HPDE6-E6E7 (cell line): Measurements from ENCODE around the gene AKAP12.

Source experiments
- DNase-seq: peaks from one replicate; pipeline ENCODE4 v3.0.0; 2011; ENCODE audit warnings: missing footprints; ENCODE audit errors: extremely low spot score

Gene AKAP12

DNA sequence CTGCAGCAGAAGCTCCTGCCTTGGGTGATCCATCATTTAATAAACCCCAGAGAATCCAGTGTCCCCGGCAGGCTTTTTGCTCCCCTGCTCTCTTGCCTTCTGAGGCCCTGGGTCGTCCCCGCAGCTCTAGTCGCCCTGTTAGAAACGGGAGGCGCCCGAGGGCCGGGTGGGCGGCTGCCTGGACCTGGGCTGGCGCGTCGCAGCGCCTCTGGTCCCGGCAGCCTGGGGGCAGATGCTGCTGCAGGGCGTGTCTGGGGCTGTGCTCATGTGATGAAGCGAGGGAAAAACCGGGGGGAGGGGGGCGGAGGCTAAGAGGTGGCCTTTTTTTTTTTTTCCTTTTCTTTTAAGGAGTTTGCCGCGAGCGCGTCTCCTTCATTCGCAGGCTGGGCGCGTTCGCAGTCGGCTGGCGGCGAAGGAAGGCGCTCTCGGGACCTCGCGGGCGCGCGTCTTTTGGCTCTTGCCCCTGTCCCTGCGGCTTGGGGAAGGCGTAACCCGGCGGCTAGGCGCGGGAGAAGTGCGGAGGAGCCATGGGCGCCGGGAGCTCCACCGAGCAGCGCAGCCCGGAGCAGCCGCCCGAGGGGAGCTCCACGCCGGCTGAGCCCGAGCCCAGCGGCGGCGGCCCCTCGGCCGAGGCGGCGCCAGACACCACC lies 394 bp downstream of the AKAP12 start:
- peak; percentile 14 for DNase-seq

DNA sequence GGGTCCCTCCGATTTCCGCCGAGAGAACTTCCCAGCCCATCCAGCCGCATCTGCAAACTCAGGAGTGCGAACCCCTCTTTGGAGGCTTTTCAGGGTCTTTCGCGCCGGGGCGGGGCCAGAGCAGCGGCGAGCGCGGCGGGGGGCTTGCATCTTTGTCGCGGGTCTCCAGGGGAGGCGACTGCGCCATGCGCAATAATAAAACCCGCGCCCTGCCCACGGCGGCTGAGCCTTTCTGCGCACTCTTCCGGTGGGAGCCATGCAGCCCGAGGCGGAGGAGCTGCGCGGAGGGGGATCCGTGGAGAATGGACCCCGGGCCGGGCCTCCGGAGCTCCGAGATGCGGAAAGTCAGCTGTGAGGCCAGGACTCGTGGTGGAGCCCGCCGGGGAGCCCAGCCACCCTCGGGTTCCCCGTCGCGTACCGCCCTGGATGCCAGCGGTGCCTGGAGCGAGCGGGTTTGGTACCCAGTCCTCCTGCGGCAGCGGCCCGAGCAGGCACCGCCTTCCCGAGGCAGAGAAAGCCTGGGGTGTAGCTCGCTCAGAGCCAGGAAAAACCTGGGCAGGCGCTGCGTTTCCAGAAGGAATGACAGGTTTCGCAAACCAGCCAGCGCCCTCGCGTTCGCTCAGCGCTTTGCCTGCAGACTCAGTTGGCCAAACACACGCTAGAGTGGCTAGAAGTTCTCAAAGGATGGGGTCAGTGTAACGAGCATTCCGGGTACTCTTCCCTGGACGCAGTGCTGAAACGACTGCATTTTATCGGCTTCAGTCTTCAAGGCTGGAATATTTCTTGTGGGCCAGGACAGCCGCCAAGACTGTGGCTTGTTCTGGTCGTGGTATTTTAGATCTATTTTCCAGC lies 1.2 kb downstream of the AKAP12 start:
- DNase-seq: peak; percentile 40

DNA sequence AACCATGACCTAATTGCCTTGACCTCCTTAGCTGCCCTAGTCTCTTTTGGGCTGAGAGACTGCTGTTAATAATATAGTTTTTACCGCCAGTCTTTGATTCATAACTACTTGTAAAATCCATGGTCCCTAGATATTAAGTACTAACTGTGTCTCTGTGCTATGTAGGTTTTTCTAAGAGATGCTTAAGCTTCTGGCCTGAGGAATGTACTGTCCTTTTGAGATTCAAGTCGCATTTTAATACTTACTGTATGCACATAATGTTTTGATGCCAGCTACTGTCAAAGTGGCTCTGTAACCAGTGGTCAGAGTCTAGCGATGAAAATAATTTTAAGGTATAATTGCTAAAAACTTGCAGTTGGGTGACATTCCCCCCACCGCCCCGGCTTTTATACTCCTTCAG lies 2.1 kb downstream of the AKAP12 start:
- DNase-seq: no peak

DNA sequence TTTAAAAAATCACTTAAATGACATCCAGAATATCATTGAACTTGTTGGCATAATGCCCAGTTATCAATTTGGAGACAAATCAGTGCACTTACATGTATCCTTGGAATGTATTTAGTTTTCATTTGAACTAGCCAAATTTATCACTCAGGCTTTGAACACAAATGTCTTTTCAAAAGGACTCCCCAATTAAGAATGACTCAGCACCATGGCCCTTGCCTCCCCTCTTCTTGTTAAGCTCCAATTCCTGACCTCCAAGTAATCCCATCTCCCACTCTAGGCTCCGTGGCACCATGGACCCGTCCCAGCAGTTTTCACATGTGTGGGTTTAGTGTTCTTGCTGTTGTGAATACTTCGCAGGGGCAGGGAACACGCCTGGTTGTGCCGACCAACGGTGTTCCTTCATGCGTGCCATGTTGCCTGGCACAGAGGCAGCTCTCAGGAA lies 2.7 kb downstream of the AKAP12 start:
- DNase-seq: no peak

DNA sequence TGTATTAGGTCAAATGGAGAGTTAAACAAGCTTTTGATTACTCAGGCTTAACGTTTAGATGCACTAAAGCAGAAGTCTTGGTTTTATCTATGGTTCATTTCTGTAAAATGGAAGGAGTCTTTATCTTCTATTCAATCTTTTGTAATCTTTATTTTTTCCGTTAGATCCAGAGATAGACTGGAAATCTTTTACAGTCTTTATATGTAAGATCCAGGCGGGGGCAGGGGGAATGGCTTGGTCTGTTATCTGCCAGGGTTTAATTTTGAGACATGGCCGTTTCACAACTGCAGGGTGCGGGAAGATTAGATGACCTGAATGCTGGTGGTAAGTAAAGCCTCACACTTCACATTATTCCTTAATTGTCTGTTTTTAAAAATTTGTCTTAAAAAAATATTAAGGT lies 3.7 kb downstream of the AKAP12 start:
- DNase-seq: no peak

DNA sequence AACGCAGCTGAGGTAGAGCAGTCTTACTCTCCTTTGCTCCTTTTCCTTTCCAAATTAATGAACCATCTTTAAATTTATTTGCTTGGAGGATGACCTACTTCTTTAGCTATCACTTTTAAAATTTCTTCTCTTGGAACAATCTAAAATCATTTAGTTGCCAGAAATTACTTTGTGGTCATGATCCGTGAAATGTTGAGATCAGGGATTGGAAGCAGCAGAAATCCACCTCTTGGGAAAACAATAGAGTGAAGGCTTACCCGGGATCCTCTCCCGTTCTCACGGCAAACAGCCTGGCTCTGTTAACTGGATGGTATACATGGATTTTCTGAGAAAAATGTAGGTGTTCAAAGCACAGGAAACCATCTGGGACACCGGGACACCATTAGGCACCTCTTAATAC lies 7.7 kb downstream of the AKAP12 start:
- no peak for DNase-seq

DNA sequence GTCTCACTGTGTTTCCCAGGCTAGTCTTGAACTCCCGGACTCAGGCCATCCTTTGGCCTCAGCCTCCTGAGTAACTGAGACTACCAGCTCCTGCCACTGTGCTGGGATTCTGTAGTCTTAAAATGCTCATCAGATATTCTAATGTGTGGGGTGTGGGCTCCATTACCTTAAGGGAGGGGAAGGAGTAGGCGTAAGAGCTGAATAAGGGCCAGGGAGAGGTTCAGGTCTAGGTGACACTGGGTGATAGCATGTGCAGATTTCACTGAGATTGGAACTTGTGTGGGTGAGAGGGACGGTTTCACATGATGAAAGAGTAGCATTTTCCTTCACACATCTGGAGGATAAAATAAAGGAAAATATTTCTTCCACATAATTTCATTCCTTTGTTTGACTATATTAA lies 8.5 kb downstream of the AKAP12 start:
- DNase-seq: no peak

DNA sequence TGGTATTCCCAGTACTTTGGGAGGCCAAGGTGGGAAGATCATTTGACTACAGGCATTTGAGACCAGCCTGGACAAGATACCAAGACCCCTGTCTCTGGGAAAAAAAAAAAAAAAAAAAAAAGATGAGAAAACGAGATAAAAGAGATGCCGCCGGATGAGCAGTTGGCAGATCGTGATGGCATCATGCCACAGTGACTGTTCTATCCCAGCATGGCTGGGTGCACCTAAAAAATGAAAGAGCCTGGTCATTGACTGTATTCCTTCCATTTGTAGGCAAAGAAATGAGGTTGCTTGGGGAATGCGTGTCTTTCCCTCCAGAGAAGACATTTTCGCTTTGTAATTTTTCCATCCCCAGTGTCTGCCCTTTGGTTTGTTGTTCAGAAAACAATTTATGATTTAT lies 12.9 kb downstream of the AKAP12 start:
- no peak for DNase-seq

DNA sequence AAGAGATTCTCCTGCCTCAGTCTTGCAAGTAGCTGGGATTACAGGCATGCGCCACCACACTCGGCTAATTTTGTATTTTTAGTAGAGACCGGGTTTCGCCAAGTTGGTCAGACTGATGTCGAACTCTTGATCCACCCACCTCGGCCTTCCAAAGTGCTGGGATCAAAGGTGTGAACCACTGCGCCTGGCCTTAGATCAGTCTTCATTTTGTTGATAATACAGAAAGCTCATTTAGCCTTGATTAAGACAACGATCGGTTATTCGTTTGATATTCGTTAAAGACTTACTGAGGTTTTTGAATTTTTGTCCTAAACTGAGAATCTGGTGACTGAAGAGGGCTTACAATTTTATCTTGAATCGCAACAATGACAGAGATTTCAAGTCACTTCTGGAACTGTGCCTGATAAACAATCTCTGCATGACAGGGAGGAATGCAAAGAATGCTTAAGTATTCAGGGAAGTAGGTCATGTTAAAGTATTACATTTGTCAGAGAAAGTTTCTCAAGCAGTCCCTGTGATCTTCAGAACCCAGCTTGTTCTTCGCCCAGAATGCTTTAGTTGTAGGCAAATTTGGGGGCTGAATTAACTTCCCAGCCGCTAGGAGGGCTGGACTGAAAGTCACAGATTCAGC lies 14.8 kb downstream of the AKAP12 start:
- DNase-seq: no peak

DNA sequence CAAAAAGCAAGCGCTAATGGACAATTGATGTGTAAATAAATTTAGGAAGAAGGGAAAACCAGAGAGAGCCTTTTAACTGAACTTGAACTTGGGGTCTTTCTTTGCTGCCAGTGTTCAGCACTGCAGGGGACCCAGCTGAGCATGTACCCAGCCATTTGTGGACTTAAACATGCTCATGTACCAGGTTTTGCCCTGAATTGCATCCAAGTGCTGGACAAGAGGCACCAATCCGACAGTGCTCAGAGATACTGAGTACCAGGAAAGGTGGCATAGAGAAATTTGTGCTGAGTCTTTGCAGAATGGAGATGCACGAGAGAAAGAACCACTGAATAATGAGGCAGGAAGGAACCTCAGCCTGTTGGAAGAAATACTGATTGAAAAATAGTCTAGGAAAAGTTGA lies 16.0 kb downstream of the AKAP12 start:
- DNase-seq: no peak

DNA sequence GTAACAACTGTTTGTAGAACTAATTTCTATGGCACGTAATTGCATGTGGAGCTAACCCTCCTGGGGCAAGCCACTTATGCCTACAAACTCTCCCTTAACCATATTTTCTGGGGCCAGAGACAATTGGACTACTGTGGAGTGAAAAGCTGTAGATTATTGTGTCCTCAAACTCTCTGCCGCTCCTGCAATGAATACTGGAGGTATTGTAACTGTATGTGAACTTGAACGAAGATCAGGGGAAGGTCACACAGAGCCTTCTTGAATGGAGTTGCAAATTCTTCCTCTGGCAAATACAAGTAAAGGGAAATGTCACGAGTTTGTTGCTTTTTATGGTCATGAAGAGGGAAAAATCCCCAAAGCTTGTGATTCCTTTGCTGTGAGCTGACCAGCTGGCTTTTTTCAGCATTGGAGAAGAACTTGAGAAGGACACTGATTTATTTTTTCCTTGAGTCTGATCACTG lies 18.2 kb downstream of the AKAP12 start:
- no peak for DNase-seq

DNA sequence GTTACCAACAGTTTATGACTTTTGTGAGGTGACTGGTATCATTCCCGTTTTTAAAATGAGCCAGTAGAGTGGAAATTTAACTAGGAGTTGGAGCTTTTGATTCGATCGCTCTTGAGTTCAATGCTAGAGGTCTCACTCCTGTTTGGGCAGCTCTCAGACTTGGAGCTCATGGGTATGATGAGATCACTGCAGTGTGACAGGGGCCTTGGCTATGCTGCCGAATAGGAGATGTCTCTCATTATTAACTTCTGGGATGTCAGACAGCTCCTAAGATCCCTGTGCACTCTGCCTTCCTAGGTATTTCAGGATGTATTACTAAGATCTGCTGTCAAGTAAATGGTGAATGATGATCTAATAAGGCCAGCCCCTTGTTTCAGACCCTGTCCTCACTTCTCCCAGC lies 20.4 kb downstream of the AKAP12 start:
- DNase-seq: no peak

DNA sequence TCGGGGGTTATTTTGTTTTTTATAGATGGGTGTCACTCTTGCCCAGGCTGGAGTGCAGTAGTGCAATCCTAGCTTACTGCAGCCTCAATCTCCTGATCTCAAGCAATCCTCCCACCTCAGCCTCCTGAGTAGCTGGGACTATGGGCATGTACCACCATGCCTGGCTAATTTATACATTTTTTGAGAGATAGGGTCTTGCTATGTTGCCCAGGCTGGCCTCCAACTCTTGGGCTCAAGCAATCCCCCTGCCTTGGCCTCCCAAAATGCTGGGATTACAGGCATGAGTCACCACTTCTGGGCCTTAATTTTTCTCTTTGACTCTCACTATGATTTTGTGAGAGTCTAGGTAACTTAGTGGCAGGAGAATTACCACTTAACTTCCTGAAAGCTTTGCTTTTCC lies 23.3 kb downstream of the AKAP12 start:
- no peak for DNase-seq

DNA sequence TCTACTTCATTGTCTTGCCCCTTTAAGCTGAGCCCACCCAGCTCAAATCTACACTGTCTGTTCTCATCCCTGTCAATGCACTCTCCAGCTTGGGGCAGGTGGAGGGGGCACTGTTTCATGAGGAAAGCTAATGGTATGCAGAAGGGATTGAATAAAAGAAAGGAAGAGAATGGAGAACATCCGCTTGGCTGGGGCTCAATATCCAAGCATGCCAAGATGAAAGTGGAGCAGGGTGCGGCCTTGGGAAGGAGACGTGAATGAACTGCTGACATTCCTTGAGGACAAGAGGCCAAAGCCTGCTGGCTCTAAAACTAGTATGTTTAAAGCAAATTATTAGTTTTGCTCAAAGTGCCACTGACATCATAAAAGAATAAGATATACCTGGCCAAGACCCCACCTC lies 24.2 kb downstream of the AKAP12 start:
- no peak for DNase-seq

DNA sequence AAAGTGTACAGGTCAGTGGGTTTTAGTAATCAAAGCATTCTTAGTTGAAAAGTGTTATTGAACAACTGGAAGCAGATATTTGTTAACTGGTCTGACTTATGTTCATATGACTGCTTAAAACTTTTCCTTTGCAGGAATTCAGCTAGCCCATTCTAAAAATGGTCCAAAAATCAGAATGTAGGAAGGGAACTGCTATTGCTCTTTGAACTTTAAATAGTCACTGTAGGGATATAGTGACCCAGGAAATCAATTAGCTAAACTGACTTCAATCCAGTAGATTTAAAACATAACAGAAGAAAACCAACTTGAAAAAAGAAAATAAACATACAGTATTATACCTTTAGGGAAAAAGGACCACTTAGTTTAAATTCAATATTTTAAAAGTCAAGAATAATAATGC lies 25.5 kb downstream of the AKAP12 start:
- no peak for DNase-seq

DNA sequence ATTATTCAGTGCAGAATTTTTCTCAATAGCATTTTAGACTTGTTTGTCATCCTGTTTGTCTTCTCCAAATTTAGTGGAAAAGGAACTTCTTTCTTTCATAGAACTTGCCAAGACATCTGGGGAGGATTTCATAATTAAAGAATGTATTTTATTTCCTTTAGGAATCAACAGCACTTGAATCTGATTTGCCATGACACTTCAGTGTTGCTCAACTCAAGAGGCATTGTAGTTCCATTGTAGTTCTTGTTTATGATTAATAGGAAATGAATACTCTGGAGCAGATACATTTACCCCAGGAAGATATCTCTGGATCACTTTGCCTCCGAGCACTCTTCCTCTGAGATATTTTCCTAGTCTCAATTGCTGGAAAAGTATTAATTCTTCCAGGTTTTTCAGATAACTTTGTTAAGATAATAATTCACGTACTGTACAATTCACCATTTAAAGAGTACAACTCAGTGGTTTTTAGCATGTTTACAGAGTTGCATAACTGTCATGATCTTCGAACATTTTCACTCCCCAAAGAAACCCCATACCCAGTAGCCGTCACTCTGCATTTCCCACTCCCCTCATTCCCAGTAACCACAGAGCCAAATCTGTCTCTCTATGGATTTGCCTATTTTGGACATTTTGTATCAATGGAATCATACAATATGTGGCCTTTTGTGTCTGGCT lies 29.7 kb downstream of the AKAP12 start:
- DNase-seq: peak; percentile 11

DNA sequence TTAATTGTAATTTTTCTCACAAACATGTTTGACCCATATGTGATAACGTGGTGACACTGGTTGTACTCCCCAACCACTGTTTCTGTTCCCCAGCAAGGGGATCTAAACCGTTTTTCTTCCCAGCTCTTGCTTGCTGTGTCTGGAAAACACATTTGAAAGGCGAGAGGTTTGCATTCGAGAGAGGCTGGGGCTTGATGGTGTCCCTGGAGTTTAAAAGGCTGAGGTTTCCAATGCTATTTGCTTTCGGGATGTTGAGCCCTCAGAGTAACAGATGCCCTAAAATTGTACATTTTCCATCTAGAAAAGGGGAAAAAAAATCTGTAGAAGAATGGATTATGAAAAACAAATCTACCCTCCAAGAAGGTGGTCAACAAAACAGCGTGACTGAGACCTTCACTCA lies 35.4 kb downstream of the AKAP12 start:
- no peak for DNase-seq

DNA sequence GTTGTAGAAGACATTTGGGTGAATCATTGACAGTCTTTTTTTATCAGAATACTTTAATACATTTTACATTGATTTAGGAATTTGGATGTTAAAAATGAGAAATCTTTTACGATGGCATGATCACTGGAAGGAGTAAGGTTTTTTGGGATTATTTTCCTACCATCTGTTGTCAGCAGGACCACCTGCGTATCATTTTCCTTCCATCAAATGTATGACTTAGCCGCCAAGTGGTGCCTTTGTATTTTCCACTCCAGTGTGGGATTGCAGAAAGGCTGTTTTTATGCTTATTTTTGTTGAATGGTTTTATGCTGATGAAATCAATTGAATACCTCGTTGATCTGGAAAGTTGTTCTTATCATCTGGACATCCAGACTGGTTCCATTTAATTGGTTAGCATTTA lies 35.8 kb downstream of the AKAP12 start:
- no peak for DNase-seq

DNA sequence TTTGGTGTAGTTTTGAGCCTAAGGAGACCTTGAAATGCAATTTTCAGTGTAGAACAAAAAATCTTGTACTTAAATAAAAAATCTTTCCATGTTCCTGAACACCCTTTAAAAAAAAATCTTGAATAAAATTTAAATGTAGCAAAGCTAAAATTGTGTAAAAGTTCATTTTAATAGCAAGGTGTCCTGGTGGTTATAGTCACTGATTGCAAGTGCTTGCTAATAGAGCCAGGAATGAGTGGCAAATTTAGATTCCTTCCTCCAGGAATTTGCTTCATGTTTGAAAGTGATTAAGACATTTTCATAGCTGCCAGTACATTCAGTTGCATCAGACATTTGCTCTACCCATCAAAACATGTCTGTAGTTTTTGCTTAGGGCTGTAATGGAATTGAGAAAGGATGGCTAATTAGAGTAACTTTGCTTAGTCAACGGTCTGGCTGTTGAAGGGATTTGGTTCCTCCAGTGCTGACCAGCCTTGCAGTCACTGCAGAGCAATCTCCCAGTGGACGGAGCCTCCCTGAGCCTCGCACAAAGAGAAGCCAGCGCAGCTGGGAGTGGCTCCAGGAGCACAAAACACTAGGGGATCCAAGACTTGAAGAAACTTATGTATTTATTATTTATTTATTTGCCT lies 36.5 kb downstream of the AKAP12 start:
- no peak for DNase-seq

DNA sequence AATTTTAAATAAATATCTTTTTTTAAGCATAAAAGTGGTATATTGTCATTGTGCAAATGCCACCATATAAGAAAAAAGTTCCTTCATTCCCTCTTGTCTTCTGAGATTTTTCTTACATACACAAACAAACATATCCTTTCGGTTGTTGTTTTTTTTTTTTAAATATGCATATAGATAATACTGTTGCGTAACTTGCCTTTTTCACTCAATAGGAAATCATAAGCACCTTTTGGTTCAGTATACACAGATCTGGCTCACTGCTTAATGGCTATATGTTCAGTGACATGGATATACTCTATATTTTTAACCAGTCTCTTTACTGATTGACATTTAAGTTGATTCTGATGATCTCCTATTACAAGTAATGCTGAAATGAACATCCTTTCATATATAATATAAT lies 40.1 kb downstream of the AKAP12 start:
- DNase-seq: no peak

DNA sequence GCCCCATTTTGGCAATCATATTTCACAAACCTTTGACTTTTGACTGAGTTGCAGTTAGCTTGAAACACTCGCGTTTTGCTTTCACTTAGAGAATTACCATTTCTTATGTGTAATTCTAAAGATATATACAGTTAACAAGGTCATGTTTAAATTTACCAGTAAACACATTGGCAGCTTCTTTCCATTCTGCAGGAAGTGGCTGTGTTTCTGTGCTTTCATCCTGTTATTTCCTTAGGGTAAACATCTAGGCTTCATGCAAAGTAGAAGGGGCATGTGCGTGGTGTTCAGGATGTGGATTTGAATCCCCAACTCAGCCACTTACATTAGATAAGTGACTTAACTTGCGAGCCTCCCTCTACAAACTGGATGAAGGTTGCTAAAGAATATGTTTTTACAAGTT lies 41.1 kb downstream of the AKAP12 start:
- DNase-seq: no peak

DNA sequence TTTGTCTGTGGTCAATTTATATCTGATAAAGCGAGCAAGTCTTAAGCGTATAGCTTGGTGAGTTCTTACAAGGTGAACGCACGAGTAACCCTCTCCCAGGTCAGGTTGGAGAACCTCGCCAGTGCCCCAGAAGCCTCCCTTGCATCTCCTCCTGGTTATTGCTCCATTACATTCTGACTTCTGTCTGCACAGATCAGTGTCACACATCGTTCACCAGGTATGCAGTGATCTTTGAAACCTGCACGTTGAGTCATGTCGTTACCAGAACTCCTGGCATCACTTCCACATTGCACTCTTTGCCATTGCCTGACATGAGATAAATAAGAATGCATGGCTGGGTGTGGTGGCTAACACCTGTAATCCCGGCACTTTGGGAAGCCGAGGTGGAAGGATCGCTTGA lies 44.2 kb downstream of the AKAP12 start:
- peak; percentile 31 for DNase-seq
